Activated B cell treated with CpG ODN at 0.5 μM for 24 hours (primary cell): ENCODE results near the gene RAD23B. TPM values are rescaled to one million over a fixed set of nuclear protein-coding genes. Genes with fewer than 3 reads are reported as not detected.

Experiments used
- ATAC-seq: fragments of 200-7000 bp; cut with Tn5 transposase; one replicate; pipeline ENCODE4 v1.10.0; 2021; ENCODE audit warnings: low read depth, mild to moderate bottlenecking, moderate library complexity
- CTCF ChIA-PET: fragments of 350-600 bp; sonication (Branson Sonifier 250); formaldehyde crosslinking; loops from one replicate; lab custom pipeline; 2021; ENCODE audit warnings: antibody characterized with exemption; lab: Charles Lee
- POLR2A ChIA-PET: fragments of 350-600 bp; sonication (Branson Sonifier 250); formaldehyde crosslinking; loops from one replicate; lab custom pipeline; 2021; ENCODE audit warnings: antibody characterized with exemption; lab: Charles Lee
- DNase-seq: peaks from one replicate; pipeline ENCODE4 v3.0.0; 2022
- H3K27ac Mint-ChIP-seq: one replicate; pipeline ENCODE4 v1.8.0; 2020; ENCODE audit warnings: mixed read lengths
- H3K27me3 Mint-ChIP-seq: one replicate; pipeline ENCODE4 v1.8.0; 2021; ENCODE audit warnings: mixed read lengths
- H3K36me3 Mint-ChIP-seq: one replicate; pipeline ENCODE4 v1.8.0; 2021; ENCODE audit warnings: low read depth, mixed read lengths
- H3K4me1 Mint-ChIP-seq: one replicate; pipeline ENCODE4 v1.8.0; 2021; ENCODE audit warnings: mixed read lengths
- H3K4me3 Mint-ChIP-seq: one replicate; pipeline ENCODE4 v1.8.0; 2020; ENCODE audit warnings: mild to moderate bottlenecking, mixed read lengths
- H3K9me3 Mint-ChIP-seq: one replicate; pipeline ENCODE4 v1.8.0; 2020; ENCODE audit warnings: mixed read lengths
- intact Hi-C: fragments of 100-400 bp; cut with micrococcal nuclease; formaldehyde crosslinking; loops from one replicate; pipeline ENCODE4 v1.15.1; 2024
- total RNA-seq: library from RNA; stranded (reverse); gene quantifications from 2 replicates; pipeline ENCODE4 v1.2.3, GENCODE V29; 2022
- TF ChIP-seq, protein P1 (sequence below): fragments of 200-600 bp; IDR thresholded peaks from one replicate; pipeline ENCODE4 v1.8.0; 2022; ENCODE audit warnings: antibody characterized with exemption, mild to moderate bottlenecking

Gene RAD23B
- total RNA-seq, 1 donor from 2014 or later = 75.3 TPM

DNA sequence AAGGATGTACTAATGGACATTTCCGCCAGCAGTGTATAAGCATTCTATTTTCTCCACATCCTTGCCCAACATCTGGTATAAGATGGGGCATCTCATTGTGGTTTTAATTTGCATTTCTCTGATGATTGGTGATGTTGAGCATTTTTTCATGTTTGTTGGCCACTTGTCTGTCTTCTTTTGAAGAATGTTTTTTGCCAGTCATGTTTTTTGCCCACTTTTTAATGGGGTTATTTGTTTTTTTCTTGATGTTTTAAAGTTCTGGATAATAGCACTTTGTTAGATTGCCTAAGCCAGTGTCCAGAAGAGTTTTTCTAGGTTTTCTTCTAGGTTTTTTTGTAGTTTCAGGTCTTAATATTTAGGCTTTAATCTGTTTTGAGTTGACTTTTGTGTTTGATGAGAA is 31.7 kb downstream of the RAD23B start:
- Mint-ChIP-seq H3K4me3 (no peak overlapping the region), H3K9me3 (no peaks in the 10 kb centered on the region), H3K36me3 (peaks cover 81% of the 10 kb centered on the region), H3K27ac (no peak overlapping the region), H3K27me3 (no peaks in the 10 kb centered on the region), H3K4me1 (peaks cover 54% of the 10 kb centered on the region)
- DNase-seq (no peak), ATAC-seq (no peak)
- intact Hi-C loops = loop anchor here (5.0 kb wide), 2 partner anchors 32 to 52 kb away; partner anchors contain the start of gene RAD23B
- POLR2A ChIA-PET = no interaction called here
- TF ChIP-seq, protein P1, sequence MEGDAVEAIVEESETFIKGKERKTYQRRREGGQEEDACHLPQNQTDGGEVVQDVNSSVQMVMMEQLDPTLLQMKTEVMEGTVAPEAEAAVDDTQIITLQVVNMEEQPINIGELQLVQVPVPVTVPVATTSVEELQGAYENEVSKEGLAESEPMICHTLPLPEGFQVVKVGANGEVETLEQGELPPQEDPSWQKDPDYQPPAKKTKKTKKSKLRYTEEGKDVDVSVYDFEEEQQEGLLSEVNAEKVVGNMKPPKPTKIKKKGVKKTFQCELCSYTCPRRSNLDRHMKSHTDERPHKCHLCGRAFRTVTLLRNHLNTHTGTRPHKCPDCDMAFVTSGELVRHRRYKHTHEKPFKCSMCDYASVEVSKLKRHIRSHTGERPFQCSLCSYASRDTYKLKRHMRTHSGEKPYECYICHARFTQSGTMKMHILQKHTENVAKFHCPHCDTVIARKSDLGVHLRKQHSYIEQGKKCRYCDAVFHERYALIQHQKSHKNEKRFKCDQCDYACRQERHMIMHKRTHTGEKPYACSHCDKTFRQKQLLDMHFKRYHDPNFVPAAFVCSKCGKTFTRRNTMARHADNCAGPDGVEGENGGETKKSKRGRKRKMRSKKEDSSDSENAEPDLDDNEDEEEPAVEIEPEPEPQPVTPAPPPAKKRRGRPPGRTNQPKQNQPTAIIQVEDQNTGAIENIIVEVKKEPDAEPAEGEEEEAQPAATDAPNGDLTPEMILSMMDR = no peak
- CTCF ChIA-PET = interaction anchor here (1.0 kb wide), 1 partner anchor 75 kb away, joined by 5 read pairs; no protein-coding TSS in a partner anchor

DNA sequence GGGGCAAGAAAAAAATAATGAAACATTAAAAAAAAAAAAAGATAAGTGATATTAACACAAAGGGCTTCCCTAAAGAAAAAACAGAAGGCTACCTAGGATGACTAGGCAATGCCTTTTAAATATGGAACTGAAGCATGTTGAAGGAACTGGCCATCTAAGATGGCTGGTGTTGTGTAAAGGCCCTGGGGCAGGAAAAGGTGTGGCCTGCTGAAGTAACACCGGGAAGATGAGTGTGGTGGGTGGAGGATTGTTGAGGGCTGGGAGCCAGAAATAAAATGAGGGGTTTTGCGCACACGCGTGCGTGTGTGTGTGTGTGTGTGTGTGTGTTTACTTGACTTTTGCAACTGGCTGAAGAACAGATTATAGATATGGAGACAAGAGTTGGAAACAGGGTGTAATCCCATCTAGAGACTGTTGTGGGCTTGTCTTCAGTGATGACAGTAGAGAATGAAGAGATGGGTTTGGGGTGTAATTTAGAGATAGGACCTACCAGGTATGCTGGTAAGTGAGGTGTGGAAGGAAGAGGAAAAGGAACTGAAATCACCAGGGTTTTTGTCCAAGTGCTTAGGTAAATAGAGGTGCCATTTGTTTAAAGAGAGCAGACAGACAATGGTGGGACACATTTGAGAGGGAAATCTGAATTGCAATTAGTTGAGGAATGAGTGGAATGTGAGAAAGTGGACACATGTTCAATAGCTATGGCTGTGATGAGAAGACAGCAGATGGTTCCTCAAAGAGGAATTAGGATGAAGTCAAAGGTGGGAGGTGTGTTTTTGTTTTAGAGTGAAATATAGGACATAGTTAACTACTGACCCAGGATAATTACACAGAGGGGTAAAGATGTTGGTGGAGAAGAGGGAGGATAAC is 33.9 kb downstream of the RAD23B start:
- Mint-ChIP-seq H3K27me3 (no peaks in the 10 kb centered on the region), H3K9me3 (no peaks in the 10 kb centered on the region), H3K36me3 (peaks cover 81% of the 10 kb centered on the region), H3K4me1 (peaks cover 52% of the 10 kb centered on the region), H3K4me3 (no peak overlapping the region), H3K27ac (peak overlapping the region; percentile 5)
- DNase-seq (no peak), ATAC-seq (peak; percentile 34)
- TF ChIP-seq, protein P1 = no peak
- ChIA-PET CTCF (interaction anchor here (1.0 kb wide), 1 partner anchor 78 kb away, joined by 3 read pairs; no protein-coding TSS in a partner anchor), POLR2A (interaction anchor here (1.0 kb wide), 1 partner anchor 33 kb away, joined by 4 read pairs; no protein-coding TSS in a partner anchor)
- intact Hi-C loops = loop anchor here (2.0 to 5.0 kb wide), 2 partner anchors 22 to 35 kb away; partner anchors contain the start of gene RAD23B

- H3K4me1 Mint-ChIP-seq = peaks cover 14% of the 10 kb centered on the region
- CTCF ChIA-PET = interaction anchor here (1.5 kb wide), 1 partner anchor 18 kb away, joined by 6 read pairs; no protein-coding TSS in a partner anchor
- POLR2A ChIA-PET = no interaction called here
- no peaks in the 10 kb centered on the region for H3K27me3 Mint-ChIP-seq
- intact Hi-C loops = no loop called here
- ATAC-seq (no peak), DNase-seq (no peak)
- TF ChIP-seq, protein P1 = no peak
- no peak overlapping the region for H3K4me3 Mint-ChIP-seq
- H3K27ac Mint-ChIP-seq = no peak overlapping the region
- peaks cover 83% of the 10 kb centered on the region for H3K36me3 Mint-ChIP-seq
- H3K9me3 Mint-ChIP-seq = peaks cover 2% of the 10 kb centered on the region
Observed at GRCh38 chr9:107322643-107323042, 39.6 kb downstream of the RAD23B start.

DNA sequence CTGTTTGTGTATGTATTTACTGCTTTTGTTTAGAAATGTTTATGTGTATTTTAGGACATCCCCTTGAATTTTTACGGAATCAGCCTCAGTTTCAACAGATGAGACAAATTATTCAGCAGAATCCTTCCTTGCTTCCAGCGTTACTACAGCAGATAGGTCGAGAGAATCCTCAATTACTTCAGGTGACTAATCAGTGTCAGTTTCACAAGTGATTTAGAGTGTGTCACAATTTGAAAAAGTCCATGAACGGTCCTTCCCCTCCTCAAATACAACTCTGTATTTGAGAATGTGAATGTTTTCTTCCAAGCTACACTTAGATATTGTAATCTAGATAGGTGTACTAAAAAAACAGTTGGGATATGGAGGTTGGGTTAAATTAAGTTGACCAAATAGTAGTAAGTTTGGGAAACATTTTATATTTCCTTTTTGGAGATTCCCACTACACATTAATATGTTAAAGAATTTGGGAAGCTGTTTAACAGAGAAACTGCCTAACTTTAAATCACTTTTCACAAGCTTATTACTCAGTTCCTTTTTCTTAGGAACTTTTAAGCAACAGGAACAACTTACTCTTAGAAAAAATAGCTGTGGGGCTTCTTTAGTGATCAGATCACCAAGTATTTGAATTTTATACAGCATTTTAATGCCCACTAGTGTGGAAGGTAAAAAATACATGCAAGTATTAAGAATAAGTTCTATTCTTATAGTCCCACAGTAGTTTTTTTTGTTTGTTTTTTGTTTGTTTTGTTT is 40.9 kb downstream of the RAD23B start:
- DNase-seq (no peak), ATAC-seq (no peak)
- no peak overlapping the region for H3K4me3 Mint-ChIP-seq
- H3K36me3 Mint-ChIP-seq = peaks cover 86% of the 10 kb centered on the region
- POLR2A ChIA-PET = no interaction called here
- intact Hi-C loops = no loop called here
- peak overlapping the region; percentile 11 for H3K27ac Mint-ChIP-seq
- H3K9me3 Mint-ChIP-seq = peaks cover 2% of the 10 kb centered on the region
- CTCF ChIA-PET = no interaction called here
- H3K4me1 Mint-ChIP-seq = peaks cover 3% of the 10 kb centered on the region
- TF ChIP-seq, protein P1 = no peak
- no peaks in the 10 kb centered on the region for H3K27me3 Mint-ChIP-seq

GRCh38 chr9:107325842-107326241 is 42.8 kb downstream of the RAD23B start:
- peaks cover 3% of the 10 kb centered on the region for H3K4me1 Mint-ChIP-seq
- TF ChIP-seq, protein P1 = no peak
- H3K36me3 Mint-ChIP-seq = peaks cover 87% of the 10 kb centered on the region
- POLR2A ChIA-PET = no interaction called here
- peaks cover 2% of the 10 kb centered on the region for H3K9me3 Mint-ChIP-seq
- H3K27ac Mint-ChIP-seq = no peak overlapping the region
- H3K4me3 Mint-ChIP-seq = no peak overlapping the region
- intact Hi-C loops = no loop called here
- no peaks in the 10 kb centered on the region for H3K27me3 Mint-ChIP-seq
- CTCF ChIA-PET = no interaction called here
- ATAC-seq = no peak
- DNase-seq = no peak
